Measurements from ENCODE around the gene HIP1R. TPM values are rescaled to one million over a fixed set of nuclear protein-coding genes. Genes with fewer than 3 reads are reported as not detected.

Gene HIP1R
- total RNA-seq, 1 donor from 2014 or later = 66.0 TPM

DNA sequence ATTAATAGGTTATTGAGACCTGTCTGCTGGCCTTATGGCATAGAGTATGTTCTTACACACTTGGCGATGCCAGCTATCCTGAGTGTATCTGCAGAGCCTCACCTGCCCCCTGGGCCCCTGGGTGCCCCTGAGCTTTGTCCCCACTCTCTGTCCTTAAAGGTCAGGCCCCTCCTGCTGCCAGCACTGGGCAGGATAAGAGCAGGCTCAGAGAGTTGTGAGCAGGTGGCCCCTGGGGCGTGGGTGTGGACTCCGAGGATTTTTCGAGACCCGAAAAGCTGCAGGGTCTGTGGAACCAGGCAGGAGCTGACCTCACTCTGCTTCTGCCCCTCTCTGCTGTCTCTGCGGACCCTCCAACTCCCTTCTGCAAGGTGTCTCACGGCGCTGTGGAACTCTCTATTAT lies 8.2 kb downstream of the HIP1R start:
- intact Hi-C loops (cut with DNase I) = loop anchor here (5.0 kb wide), 1 partner anchor 314 kb away; no protein-coding TSS in a partner anchor
- TF ChIP-seq POLR2A (IDR thresholded peaks at IDR 0.05) (no peak), POLR2AphosphoS5 (IDR thresholded peaks at IDR 0.05; ENCODE audit: insufficient read depth in 1 of 2, low read depth in 1 of 2) (no peak)
- TF ChIP-seq, protein P1, sequence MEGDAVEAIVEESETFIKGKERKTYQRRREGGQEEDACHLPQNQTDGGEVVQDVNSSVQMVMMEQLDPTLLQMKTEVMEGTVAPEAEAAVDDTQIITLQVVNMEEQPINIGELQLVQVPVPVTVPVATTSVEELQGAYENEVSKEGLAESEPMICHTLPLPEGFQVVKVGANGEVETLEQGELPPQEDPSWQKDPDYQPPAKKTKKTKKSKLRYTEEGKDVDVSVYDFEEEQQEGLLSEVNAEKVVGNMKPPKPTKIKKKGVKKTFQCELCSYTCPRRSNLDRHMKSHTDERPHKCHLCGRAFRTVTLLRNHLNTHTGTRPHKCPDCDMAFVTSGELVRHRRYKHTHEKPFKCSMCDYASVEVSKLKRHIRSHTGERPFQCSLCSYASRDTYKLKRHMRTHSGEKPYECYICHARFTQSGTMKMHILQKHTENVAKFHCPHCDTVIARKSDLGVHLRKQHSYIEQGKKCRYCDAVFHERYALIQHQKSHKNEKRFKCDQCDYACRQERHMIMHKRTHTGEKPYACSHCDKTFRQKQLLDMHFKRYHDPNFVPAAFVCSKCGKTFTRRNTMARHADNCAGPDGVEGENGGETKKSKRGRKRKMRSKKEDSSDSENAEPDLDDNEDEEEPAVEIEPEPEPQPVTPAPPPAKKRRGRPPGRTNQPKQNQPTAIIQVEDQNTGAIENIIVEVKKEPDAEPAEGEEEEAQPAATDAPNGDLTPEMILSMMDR (IDR thresholded peaks at IDR 0.05) = no peak
- Histone ChIP-seq H3K4me1 (peaks cover 57% of the 10 kb centered on the region), H3K9me3 (no peaks in the 10 kb centered on the region), H3K4me3 (no peak overlapping the region), H3K27ac (no peak overlapping the region), H3K27me3 (no peaks in the 10 kb centered on the region), H3K36me3 (no peaks in the 10 kb centered on the region)
- DNase-seq (ENCODE audit: extremely low spot score in 2 of 2) = no peak

DNA sequence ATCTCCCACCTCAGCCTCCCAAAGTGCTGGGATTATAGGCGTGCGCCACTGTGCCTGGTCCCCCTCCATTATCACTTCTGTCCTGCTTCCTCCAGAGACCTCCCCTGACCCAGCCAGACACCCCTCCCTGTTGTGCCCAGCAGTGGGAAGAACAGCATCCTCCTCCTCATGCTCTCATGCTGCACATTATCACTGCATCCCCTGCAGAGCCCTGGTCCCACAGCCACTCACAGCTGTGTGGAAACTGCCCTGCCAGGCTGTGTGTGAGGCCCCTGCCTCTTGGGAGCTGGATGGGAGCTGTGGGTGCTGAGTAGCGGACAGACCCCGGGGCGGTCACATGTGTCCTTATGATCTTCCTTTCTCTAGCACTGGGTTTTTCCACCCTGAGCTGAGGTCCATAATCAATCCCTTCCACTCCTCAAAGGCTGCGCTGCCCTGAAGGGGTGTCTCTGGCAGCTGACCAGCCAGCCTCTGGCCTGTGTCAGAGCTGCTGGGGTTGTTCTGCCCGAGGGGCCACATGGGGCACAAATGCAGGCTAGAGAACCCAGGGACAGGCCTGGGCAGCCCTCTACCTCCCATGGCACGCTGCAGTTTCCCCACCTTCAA lies 9.2 kb downstream of the HIP1R start:
- peaks cover 57% of the 10 kb centered on the region for H3K4me1 ChIP-seq
- no peak for DNase-seq (ENCODE audit: extremely low spot score in 2 of 2)
- TF ChIP-seq POLR2A (IDR thresholded peaks at IDR 0.05) (no peak), POLR2AphosphoS5 (IDR thresholded peaks at IDR 0.05; ENCODE audit: insufficient read depth in 1 of 2, low read depth in 1 of 2) (no peak)
- TF ChIP-seq, protein P1 (IDR thresholded peaks at IDR 0.05) = no peak
- no peak overlapping the region for H3K27ac ChIP-seq
- H3K9me3 ChIP-seq = no peaks in the 10 kb centered on the region
- no peaks in the 10 kb centered on the region for H3K27me3 ChIP-seq
- H3K36me3 ChIP-seq = no peaks in the 10 kb centered on the region
- intact Hi-C loops (cut with DNase I) = loop anchor here (5.0 kb wide), 1 partner anchor 313 kb away; no protein-coding TSS in a partner anchor
- H3K4me3 ChIP-seq = no peak overlapping the region

DNA sequence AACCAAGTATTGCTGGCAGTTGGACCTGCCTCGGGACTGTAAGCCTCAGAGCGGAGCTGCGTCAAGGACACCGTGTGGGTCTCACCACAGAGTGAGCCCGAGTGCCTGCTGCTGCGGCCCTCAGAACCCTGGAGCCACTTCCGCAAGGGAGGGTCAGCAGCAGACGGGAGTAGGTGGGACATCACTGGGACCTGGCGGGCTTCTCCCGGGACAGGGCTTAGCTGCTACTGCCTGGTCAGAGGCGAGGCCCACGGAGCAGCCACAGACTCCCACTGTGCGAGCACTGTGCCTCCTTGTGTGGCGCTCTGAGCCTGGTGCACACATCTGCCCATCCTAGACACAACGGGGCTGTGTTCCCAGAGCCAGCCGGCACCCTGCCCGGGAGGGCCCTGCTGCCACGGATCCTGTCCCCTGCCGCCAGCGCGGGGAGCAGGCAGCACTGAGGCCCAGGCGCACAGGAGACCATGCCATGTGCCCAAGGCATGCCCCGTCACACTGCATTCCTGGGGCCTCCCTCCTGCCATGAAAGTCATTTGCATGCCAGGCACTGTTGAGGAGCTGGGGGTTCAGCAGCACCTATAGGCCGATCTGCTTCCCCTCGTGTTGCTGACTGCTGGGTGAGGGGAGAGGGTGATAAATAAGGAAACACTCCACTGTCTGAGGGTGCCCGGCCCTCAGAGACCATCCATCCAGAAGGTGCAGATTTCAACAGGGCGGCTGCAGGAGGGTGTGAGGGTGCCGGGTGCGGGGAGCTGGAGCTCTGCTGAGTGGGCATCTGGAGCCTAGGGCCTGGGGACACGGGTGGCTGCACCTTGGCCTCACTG lies 10.0 kb downstream of the HIP1R start:
- Histone ChIP-seq H3K27ac (no peak overlapping the region), H3K27me3 (no peaks in the 10 kb centered on the region), H3K36me3 (no peaks in the 10 kb centered on the region), H3K4me1 (peaks cover 52% of the 10 kb centered on the region), H3K4me3 (no peak overlapping the region), H3K9me3 (no peaks in the 10 kb centered on the region)
- intact Hi-C loops (cut with DNase I) = no loop called here
- TF ChIP-seq POLR2A (IDR thresholded peaks at IDR 0.05) (no peak), POLR2AphosphoS5 (IDR thresholded peaks at IDR 0.05; ENCODE audit: insufficient read depth in 1 of 2, low read depth in 1 of 2) (no peak)
- TF ChIP-seq, protein P1 (IDR thresholded peaks at IDR 0.05) = no peak
- DNase-seq (ENCODE audit: extremely low spot score in 2 of 2) = no peak

DNA sequence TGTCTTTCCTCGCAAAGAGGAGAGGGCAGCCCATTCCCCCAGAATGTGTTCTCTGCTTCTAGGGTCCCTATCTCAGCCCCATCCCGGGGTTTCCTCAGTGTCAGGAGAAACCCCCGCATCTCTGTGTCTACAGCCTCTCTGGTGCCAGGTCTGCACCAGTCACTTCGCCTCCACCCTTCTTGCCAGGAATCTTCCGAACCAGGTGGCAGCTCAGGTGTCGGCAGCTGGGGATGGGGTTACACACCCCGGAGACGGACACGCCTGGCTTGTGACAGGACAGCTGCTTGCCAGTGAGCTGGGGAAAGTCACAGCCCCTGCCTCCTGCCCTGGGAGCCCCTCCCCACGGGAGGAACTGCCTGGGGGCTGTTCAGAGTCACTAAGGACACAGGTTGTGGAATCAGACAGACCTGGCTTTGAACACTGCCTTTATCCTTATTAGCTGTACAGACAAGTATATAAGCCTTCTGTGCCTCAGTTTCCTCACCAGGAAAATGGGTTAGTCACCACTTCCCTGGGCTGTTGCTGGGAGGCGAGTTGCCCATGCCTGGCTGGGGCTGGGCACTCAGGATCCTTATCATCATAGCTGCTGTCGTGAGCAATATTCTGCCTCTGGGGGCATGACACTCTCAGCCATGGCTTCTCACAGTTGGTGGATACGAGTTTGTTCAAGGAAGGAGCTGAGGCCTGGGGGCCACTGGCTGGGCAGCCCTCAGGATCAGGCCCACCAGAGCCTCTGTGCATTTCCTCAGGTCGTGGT lies 10.8 kb downstream of the HIP1R start:
- intact Hi-C loops (cut with DNase I) = no loop called here
- no peaks in the 10 kb centered on the region for H3K36me3 ChIP-seq
- no peaks in the 10 kb centered on the region for H3K27me3 ChIP-seq

More for the DNA sequence above, 10.8 kb downstream of the HIP1R start:
- H3K9me3 ChIP-seq = no peaks in the 10 kb centered on the region
- H3K27ac ChIP-seq = no peak overlapping the region
- H3K4me3 ChIP-seq = no peak overlapping the region
- no peak for DNase-seq (ENCODE audit: extremely low spot score in 2 of 2)
- no peak for TF ChIP-seq POLR2AphosphoS5 (IDR thresholded peaks at IDR 0.05; ENCODE audit: insufficient read depth in 1 of 2, low read depth in 1 of 2)
- peaks cover 46% of the 10 kb centered on the region for H3K4me1 ChIP-seq
